ENCODE data around the gene WDFY2. TPM values are rescaled to one million over a fixed set of nuclear protein-coding genes. Genes with fewer than 3 reads are reported as not detected.
"Not testable (repeated sequence)": the region's sequence is repeated elsewhere in the genome, so short reads cannot be mapped to it uniquely, and the experiment has no call there.

Gene WDFY2
- total and polyA plus RNA-seq, 2 experiments from 2014 or later, result 6.9 to 14.2 TPM

GRCh38 chr13:51645761-51646670, 61.8 kb downstream of the WDFY2 start:
- 88 to 89% methylated on average over 10 of the region's 10 CpGs for WGBS, 2 experiments (ENCODE audit: low coverage in 1 of 2, low lambda C conversion rate in 2 of 2, missing lambda C conversion rate in 2 of 2)
- peak overlapping the region; percentile 91 for H3K4me2 ChIP-seq (ENCODE audit: unreplicated experiment)
- H3K9me3 ChIP-seq (ENCODE audit: low read depth), result no peaks in the 10 kb centered on the region
- no peak for DNase-seq
- no peak overlapping the region for H2AFZ ChIP-seq
- H3K9ac ChIP-seq, result peak overlapping the region; percentile 83
- H3K27me3 ChIP-seq (replicated peaks; ENCODE audit: insufficient read depth), result no peaks in the 10 kb centered on the region
- peak overlapping the region; percentile 99 for H3K27ac ChIP-seq
- peaks cover 39% of the 10 kb centered on the region for H3F3A ChIP-seq (ENCODE audit: insufficient read depth)
- in situ Hi-C loops (cut with MboI), result no loop called here
- peaks cover 49% of the 10 kb centered on the region for H3K4me1 ChIP-seq (ENCODE audit: insufficient read depth)
- H3K79me2 ChIP-seq (ENCODE audit: insufficient read depth), result peaks cover 71% of the 10 kb centered on the region
- no peak for TF ChIP-seq EZH2 (IDR thresholded peaks at IDR 0.05; ENCODE audit: insufficient read depth, poor library complexity, severe bottlenecking)
- no peaks in the 10 kb centered on the region for H3K36me3 ChIP-seq (ENCODE audit: low read depth)
- H3K4me3 ChIP-seq, result peak overlapping the region; percentile 41
- H4K20me1 ChIP-seq (ENCODE audit: insufficient read depth), result no peaks in the 10 kb centered on the region
- no peaks in the 10 kb centered on the region for H3K9me2 ChIP-seq (ENCODE audit: insufficient read depth)

GRCh38 chr13:51647067-51647466, 62.8 kb downstream of the WDFY2 start:
- in situ Hi-C loops (cut with MboI), result no loop called here
- TF ChIP-seq EZH2phosphoT487 (IDR thresholded peaks at IDR 0.05; ENCODE audit: insufficient read depth, low read depth) (no peak), EZH2 (IDR thresholded peaks at IDR 0.05; ENCODE audit: insufficient read depth, poor library complexity, severe bottlenecking) (no peak)
- Histone ChIP-seq H3K27ac (peak overlapping the region; percentile 99; the same call in 1 of the 2 replicates), H3K36me3 (ENCODE audit: low read depth) (no peaks in the 10 kb centered on the region), H3K79me2 (ENCODE audit: insufficient read depth) (peaks cover 72% of the 10 kb centered on the region), H3K9ac (no peak overlapping the region), H3K4me1 (ENCODE audit: insufficient read depth) (peaks cover 46% of the 10 kb centered on the region), H2AFZ (no peak overlapping the region), H3K27me3 (replicated peaks; ENCODE audit: insufficient read depth) (no peaks in the 10 kb centered on the region), H3K4me3 (no peak overlapping the region), H3F3A (ENCODE audit: insufficient read depth) (peaks cover 39% of the 10 kb centered on the region), H3K9me2 (ENCODE audit: insufficient read depth) (no peaks in the 10 kb centered on the region), H3K4me2 (ENCODE audit: unreplicated experiment) (no peak overlapping the region), H3K9me3 (ENCODE audit: low read depth) (no peaks in the 10 kb centered on the region), H4K20me1 (ENCODE audit: insufficient read depth) (no peaks in the 10 kb centered on the region)
- WGBS, 2 experiments (ENCODE audit: low coverage in 1 of 2, low lambda C conversion rate in 2 of 2, missing lambda C conversion rate in 2 of 2), result 97 to 100% methylated on average over 4 of the region's 4 CpGs
- DNase-seq, result no peak

- DNase-seq; H3K36me3 ChIP-seq (ENCODE audit: low read depth); H3K27ac ChIP-seq; H3K9me2 ChIP-seq (ENCODE audit: insufficient read depth); in situ Hi-C loops (cut with MboI); H3F3A ChIP-seq (ENCODE audit: insufficient read depth); H3K4me2 ChIP-seq (ENCODE audit: unreplicated experiment); H3K9me3 ChIP-seq (ENCODE audit: low read depth); H2AFZ ChIP-seq; H3K4me1 ChIP-seq (ENCODE audit: insufficient read depth); H3K9ac ChIP-seq; H3K27me3 ChIP-seq (replicated peaks; ENCODE audit: insufficient read depth); H3K4me3 ChIP-seq; H4K20me1 ChIP-seq (ENCODE audit: insufficient read depth): not testable (repeated sequence)
- 100% methylated on average over 3 of the region's 3 CpGs for WGBS, 2 experiments (ENCODE audit: low coverage in 1 of 2, low lambda C conversion rate in 2 of 2, missing lambda C conversion rate in 2 of 2)
- peaks cover 97% of the 10 kb centered on the region for H3K79me2 ChIP-seq (ENCODE audit: insufficient read depth)
These were observed 67.9 kb downstream of the WDFY2 start for GRCh38 chr13:51652193-51652592.

- Histone ChIP-seq H3K4me2 (ENCODE audit: unreplicated experiment) (no peak overlapping the region), H3K9me2 (ENCODE audit: insufficient read depth) (no peaks in the 10 kb centered on the region), H3K27me3 (replicated peaks; ENCODE audit: insufficient read depth) (no peaks in the 10 kb centered on the region), H3F3A (ENCODE audit: insufficient read depth) (0 out of 2 replicates have a peak, but pooled peaks cover 6% of the 10 kb centered on the region), H2AFZ (no peak overlapping the region), H3K4me3 (no peak overlapping the region), H3K4me1 (ENCODE audit: insufficient read depth) (peaks cover 9% of the 10 kb centered on the region; the same call in 1 of the 2 replicates), H3K79me2 (ENCODE audit: insufficient read depth) (peaks cover 100% of the 10 kb centered on the region), H3K9me3 (ENCODE audit: low read depth) (no peaks in the 10 kb centered on the region), H3K27ac (no peak overlapping the region), H4K20me1 (ENCODE audit: insufficient read depth) (no peaks in the 10 kb centered on the region), H3K36me3 (ENCODE audit: low read depth) (peaks cover 13% of the 10 kb centered on the region), H3K9ac (no peak overlapping the region)
- DNase-seq, result no peak
- 30 to 32% methylated on average over 6 of the region's 6 CpGs for WGBS, 2 experiments (ENCODE audit: low coverage in 1 of 2, low lambda C conversion rate in 2 of 2, missing lambda C conversion rate in 2 of 2)
- in situ Hi-C loops (cut with MboI), result no loop called here
- no peak for TF ChIP-seq EZH2 (IDR thresholded peaks at IDR 0.05; ENCODE audit: insufficient read depth, poor library complexity, severe bottlenecking)
These were observed 75.2 kb downstream of the WDFY2 start for GRCh38 chr13:51659276-51660127.

Measured in GM23248 (cell line).